HepG2 (cell line): ENCODE data around the gene NKX1-2. TPM values are rescaled to one million over a fixed set of nuclear protein-coding genes. Genes with fewer than 3 reads are reported as not detected.

Experiments used
- BCL6 ChIP-seq: IDR thresholded peaks from 2 replicates; pipeline ENCODE4 v1.6.1; 2016; ENCODE audit warnings: missing genetic modification reagents, missing compliant biosample characterization
- HNF4A ChIP-seq: sonication (generic); formaldehyde crosslinking; IDR thresholded peaks from 2 replicates; pipeline ENCODE4 v1.4.0; 2020; ENCODE audit warnings: missing genetic modification reagents
- MAF1 ChIP-seq: sonication (generic); formaldehyde crosslinking; IDR thresholded peaks from 2 replicates; pipeline ENCODE4 v1.5.0; 2020; ENCODE audit warnings: missing genetic modification reagents, borderline replicate concordance
- NCOR1 ChIP-seq: fragments of 200-600 bp; sonication (generic); IDR thresholded peaks from 2 replicates; pipeline ENCODE4 v1.7.0; 2017; ENCODE audit warnings: antibody characterized with exemption, low read length, borderline replicate concordance
- NR2F1 ChIP-seq, 2 experiments: fragments of 450-650 bp in 1 of 2; formaldehyde crosslinking in 1 of 2; IDR thresholded peaks; 2 replicates each; pipeline versions ENCODE4 v1.5.0 to v1.6.1; 2016 to 2020; ENCODE audit warnings: mild to moderate bottlenecking in 1 of 2, missing compliant biosample characterization in 1 of 2, missing genetic modification reagents in 1 of 2, moderate library complexity in 1 of 2
- RARA ChIP-seq: IDR thresholded peaks from 2 replicates; pipeline ENCODE4 v1.6.1; 2016; ENCODE audit warnings: missing genetic modification reagents, missing compliant biosample characterization
- RBFOX2 ChIP-seq: fragments of 200-400 bp; formaldehyde crosslinking; IDR thresholded peaks from 2 replicates; pipeline ENCODE4 v1.6.1; 2017; ENCODE audit warnings: low read depth, mild to moderate bottlenecking, low read length
- RFX3 ChIP-seq: IDR thresholded peaks from 2 replicates; pipeline ENCODE4 v1.6.1; 2016; ENCODE audit warnings: missing biosample characterization, missing genetic modification reagents
- SOX6 ChIP-seq, 2 experiments: fragments of 450-650 bp in 1 of 2; sonication (generic) in 1 of 2; formaldehyde crosslinking in 1 of 2; IDR thresholded peaks; 2 replicates each; pipeline versions ENCODE4 v1.4.0 to v1.6.1; 2017 to 2020; ENCODE audit warnings: antibody characterized with exemption in 1 of 2, mild to moderate bottlenecking in 1 of 2, missing genetic modification reagents in 1 of 2
- TBL1XR1 ChIP-seq: fragments of 150-350 bp; IDR thresholded peaks from 2 replicates; pipeline ENCODE4 v1.6.1; 2014; ENCODE audit warnings: borderline replicate concordance, low read length; ENCODE audit not compliant: partially characterized antibody
- ZNF558 ChIP-seq: sonication (generic); formaldehyde crosslinking; IDR thresholded peaks from 2 replicates; pipeline ENCODE4 v1.9.0; 2022; ENCODE audit warnings: mild to moderate bottlenecking, missing genetic modification reagents, borderline replicate concordance
- ZNF788 ChIP-seq: sonication (generic); formaldehyde crosslinking; IDR thresholded peaks from 2 replicates; pipeline ENCODE4 v1.5.0; 2020; ENCODE audit warnings: mild to moderate bottlenecking, missing genetic modification reagents, borderline replicate concordance
- polyA plus RNA-seq, 8 experiments: library from polyadenylated mRNA; depleted of rRNA in 3 of 8; stranded (reverse) in 7 of 8; unstranded in 1 of 8; fragments of >200 nt; fragmentation: Illumina TruSeq in 4 of 8; extraction: Trizol in 4 of 8; gene quantifications; 2 replicates each; pipeline versions ENCODE4 v1.2.1 to v1.2.3, GENCODE V29; 2011 to 2016; ENCODE audit warnings: low read depth in 4 of 8, missing spikeins in 1 of 8, mixed read lengths in 1 of 8; ENCODE audit not compliant: insufficient read depth in 1 of 8
- total RNA-seq, 5 experiments: library from RNA; depleted of rRNA; stranded (reverse); fragments of >200 nt; fragmentation: Illumina TruSeq; extraction: Trizol; gene quantifications; 2 replicates each; pipeline ENCODE4 v1.2.3, GENCODE V29; 2016; ENCODE audit warnings: low read depth in 1 of 5
- TF ChIP-seq, protein P1 (sequence below): sonication (generic); formaldehyde crosslinking; IDR thresholded peaks from 2 replicates; pipeline ENCODE4 v1.5.0; 2020; ENCODE audit warnings: missing genetic modification reagents

Gene NKX1-2
- total and polyA plus RNA-seq, 2 of the 13 experiments (the other 11 are each of a cell fraction or from before 2014, with no cell fraction given), result not detected

DNA sequence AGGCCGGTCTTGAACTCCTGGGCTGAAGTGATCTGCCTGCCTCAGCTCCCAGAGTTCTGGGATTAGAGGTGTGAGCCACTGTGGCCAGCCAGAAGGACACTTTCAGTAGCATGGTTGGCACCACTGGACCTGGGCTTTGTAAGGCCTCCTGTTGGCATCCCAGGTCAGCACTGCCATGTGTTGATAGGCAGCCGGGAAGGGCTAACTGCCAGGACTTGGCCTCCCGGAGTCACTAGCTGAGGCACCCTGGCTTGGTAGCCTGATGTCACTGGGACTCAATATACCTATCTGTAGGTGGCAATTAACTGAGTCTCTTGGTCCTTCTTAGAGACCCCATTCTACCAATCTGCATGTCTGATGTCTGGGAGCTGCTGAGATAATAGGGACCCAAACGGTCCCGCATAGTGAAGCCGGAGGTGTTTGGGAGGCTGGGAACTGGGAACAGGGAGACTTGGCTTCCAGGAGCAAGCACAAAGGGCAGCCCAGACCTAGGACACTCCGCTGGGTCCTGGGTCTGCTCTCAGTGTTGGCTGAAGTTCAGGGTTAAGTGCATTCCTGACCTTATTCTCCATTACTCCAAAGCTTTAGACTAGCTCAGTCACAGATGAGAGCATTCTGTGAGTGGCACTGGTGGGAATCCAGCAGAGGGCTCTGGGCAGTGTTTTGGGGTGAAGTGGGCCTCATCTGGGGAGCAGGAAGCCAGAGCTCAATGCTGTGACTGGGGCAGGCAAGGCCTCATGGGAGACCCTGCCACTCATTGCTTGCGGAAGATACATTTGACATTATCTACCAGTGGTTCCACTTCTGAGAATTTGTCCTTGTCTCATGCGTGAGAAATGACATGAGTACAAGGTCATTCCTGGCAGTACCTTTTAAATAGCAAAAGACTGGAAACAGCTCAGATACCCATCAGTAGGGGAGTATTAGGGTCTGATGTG, 14.5 kb upstream of the NKX1-2 start (continued):
- no peak for TF ChIP-seq SOX6 (IDR thresholded peaks at IDR 0.05)
- TF ChIP-seq SOX6 (CRISPR knock-in tag; IDR thresholded peaks at IDR 0.05), result peak; percentile 12; the same call in 1 of the 2 replicates
- TF ChIP-seq ZNF558 (CRISPR knock-in tag), result no peak
- peak; percentile 66; the same call in 1 of the 2 replicates for TF ChIP-seq NCOR1
- no peak for TF ChIP-seq RFX3 (CRISPR knock-in tag)
- TF ChIP-seq NR2F1 (CRISPR knock-in tag; IDR thresholded peaks at IDR 0.05), result 0 out of 4 replicates have a peak, but pooled peaks of 1 of the 2 experiments have one; percentile 21
- peak; percentile 57 for TF ChIP-seq RARA (CRISPR knock-in tag)
- peak; percentile 71 for TF ChIP-seq TBL1XR1
- peak; percentile 31 for TF ChIP-seq HNF4A
- TF ChIP-seq ZNF788 (CRISPR knock-in tag), result no peak
- TF ChIP-seq BCL6 (CRISPR knock-in tag), result peak; percentile 66; the same call in 1 of the 2 replicates
- no peak for TF ChIP-seq MAF1
- TF ChIP-seq RBFOX2, result no peak
- TF ChIP-seq, protein P1, sequence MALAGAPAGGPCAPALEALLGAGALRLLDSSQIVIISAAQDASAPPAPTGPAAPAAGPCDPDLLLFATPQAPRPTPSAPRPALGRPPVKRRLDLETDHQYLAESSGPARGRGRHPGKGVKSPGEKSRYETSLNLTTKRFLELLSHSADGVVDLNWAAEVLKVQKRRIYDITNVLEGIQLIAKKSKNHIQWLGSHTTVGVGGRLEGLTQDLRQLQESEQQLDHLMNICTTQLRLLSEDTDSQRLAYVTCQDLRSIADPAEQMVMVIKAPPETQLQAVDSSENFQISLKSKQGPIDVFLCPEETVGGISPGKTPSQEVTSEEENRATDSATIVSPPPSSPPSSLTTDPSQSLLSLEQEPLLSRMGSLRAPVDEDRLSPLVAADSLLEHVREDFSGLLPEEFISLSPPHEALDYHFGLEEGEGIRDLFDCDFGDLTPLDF, result no peak
